ENCODE results near the gene HDAC11. TPM values are rescaled to one million over a fixed set of nuclear protein-coding genes. Genes with fewer than 3 reads are reported as not detected.
"Not testable (repeated sequence)": the region's sequence is repeated elsewhere in the genome, so short reads cannot be mapped to it uniquely, and the experiment has no call there.

Gene HDAC11
- total RNA-seq, 1 donor from 2014 or later = 8.8 TPM

GRCh38 chr3:13480340-13481318 lies 523 bp downstream of the HDAC11 start:
- no peak for DNase-seq (ENCODE audit: low read depth)
- peak overlapping the region; percentile 68 for H3K4me3 ChIP-seq (ENCODE audit: low read depth, low read length)
- TF ChIP-seq, protein P1, sequence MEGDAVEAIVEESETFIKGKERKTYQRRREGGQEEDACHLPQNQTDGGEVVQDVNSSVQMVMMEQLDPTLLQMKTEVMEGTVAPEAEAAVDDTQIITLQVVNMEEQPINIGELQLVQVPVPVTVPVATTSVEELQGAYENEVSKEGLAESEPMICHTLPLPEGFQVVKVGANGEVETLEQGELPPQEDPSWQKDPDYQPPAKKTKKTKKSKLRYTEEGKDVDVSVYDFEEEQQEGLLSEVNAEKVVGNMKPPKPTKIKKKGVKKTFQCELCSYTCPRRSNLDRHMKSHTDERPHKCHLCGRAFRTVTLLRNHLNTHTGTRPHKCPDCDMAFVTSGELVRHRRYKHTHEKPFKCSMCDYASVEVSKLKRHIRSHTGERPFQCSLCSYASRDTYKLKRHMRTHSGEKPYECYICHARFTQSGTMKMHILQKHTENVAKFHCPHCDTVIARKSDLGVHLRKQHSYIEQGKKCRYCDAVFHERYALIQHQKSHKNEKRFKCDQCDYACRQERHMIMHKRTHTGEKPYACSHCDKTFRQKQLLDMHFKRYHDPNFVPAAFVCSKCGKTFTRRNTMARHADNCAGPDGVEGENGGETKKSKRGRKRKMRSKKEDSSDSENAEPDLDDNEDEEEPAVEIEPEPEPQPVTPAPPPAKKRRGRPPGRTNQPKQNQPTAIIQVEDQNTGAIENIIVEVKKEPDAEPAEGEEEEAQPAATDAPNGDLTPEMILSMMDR (conservative IDR thresholded peaks at IDR 0.05; ENCODE audit: low read depth, low read length) = no peak

- H3K4me3 ChIP-seq (ENCODE audit: low read depth, low read length) = no peak overlapping the region
- TF ChIP-seq, protein P1 (conservative IDR thresholded peaks at IDR 0.05; ENCODE audit: low read depth, low read length) = no peak
- DNase-seq (ENCODE audit: low read depth) = no peak
Measured at GRCh38 chr3:13482106-13482690, 2.1 kb downstream of the HDAC11 start.

DNA sequence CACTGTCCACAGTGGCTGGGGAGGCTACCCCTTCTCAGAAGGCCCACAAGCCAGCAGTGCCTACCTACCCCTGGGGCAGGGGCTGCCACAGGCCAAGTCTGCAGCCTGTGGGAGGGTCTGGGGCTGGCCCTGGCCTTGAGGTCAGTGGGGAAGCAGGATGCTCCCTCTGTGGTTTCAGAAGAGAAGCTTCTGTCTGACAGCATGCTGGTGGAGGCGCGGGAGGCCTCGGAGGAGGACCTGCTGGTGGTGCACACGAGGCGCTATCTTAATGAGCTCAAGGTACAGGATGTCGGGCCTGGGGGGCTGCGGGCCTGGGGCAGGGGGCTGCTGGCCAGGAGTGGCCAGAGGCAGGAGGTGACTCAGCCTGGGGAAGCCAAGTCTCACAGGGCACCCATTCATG lies 3.2 kb downstream of the HDAC11 start:
- TF ChIP-seq, protein P1 (conservative IDR thresholded peaks at IDR 0.05; ENCODE audit: low read depth, low read length) = no peak
- no peak for DNase-seq (ENCODE audit: low read depth)
- H3K4me3 ChIP-seq (ENCODE audit: low read depth, low read length) = no peak overlapping the region

DNA sequence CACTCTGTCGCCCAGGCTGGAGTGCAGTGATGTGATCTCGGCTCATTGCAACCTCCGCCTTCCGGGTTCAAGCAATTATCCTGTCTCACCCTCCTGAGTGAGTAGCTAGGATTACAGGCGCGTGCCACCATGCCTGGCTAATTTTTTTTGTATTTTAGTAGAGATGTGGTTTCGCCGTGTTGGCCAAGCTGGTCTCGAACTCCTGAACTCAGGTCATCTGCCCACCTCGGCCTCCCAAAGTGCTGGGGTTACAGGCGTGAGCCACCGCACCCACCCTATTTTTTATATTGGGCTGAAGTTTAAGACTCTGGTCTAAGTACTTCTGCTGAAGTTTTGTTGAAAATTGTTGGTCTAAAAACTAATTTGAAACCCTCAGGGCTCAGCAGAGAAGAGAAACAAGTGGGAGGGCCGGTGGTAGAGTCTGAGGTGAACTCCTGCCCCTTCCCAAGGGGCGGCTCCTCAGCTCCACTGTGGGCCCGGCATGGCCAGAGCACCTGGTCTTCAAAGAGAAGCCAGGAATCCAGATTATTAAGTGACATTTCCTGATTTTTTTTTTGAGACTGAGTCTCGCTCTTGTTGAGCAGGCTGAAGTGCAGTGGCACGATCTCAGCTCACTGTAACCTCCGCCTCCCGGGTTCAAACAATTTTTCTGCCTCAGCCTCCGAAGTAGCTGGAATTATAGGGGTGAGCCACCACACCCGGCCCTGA lies 4.0 kb downstream of the HDAC11 start:
- TF ChIP-seq, protein P1 (conservative IDR thresholded peaks at IDR 0.05; ENCODE audit: low read depth, low read length) = no peak
- H3K4me3 ChIP-seq (ENCODE audit: low read depth, low read length) = no peak overlapping the region
- DNase-seq (ENCODE audit: low read depth) = no peak

GRCh38 chr3:13484851-13485590 lies 4.9 kb downstream of the HDAC11 start:
- no peak overlapping the region for H3K4me3 ChIP-seq (ENCODE audit: low read depth, low read length)
- DNase-seq (ENCODE audit: low read depth) = peak; percentile 59

DNA sequence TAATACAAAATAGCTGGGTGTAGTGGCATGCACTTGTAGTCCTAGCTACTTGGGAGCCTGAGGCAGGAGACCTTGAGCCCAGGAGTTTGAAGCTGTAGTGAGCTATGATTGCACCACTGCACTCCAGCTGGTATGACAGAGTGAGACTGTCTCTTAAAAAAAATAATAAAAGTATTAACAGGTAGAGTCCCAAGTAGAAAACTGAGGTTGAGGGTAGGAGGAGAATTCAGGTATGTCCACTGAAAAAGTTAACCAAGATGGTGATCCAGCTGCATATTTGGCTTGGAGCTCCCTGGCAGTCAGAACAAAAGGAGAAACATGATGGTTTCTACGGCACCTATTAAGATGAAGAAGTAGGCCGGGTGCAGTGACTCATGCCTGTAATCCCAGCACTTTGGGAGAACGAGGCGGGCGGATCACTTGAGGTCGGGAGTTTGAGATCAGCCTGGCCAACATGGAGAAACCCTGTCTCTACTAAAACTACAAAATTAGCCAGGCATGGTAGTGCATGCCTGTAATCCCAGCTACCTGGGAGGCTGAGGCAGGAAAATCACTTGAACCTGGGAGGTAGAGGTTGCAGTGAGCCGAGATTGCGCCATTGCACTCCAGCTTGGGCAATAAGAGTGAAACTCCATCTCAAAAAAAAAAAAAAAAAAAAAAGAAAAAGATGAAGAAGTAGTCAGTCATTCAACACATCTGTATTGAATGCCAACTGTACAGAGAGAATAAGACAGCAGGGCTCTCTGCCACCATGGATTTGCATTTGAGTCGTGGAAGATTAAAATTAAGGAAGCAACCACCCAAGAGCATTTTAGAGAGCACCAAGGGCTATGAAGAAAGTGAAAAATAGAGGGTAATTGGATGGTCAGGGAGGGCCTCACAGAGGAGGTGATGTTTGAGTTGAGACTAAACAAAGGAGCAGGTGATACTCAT lies 5.8 kb downstream of the HDAC11 start:
- DNase-seq (ENCODE audit: low read depth); H3K4me3 ChIP-seq (ENCODE audit: low read depth, low read length): not testable (repeated sequence)

More at GRCh38 chr3:13484851-13485590, 4.9 kb downstream of the HDAC11 start:
- TF ChIP-seq, protein P1 (conservative IDR thresholded peaks at IDR 0.05; ENCODE audit: low read depth, low read length) = no peak
